ENCODE results near the gene EVC2. TPM values are rescaled to one million over a fixed set of nuclear protein-coding genes. Genes with fewer than 3 reads are reported as not detected.

EVC2 gene
- total RNA-seq, 2 donors from 2014 or later: 9.7 to 11.7 TPM

- WGBS, 2 experiments (ENCODE audit: insufficient coverage in 1 of 2, insufficient read length in 1 of 2): 67 to 74% methylated on average over 4 to 5 of the region's 5 CpGs
- Histone ChIP-seq H3K4me3 (ENCODE audit: low read length) (peak overlapping the region; percentile 78), H3K9me3 (ENCODE audit: control insufficient read depth, low read length) (peaks cover 14% of the 10 kb centered on the region), H3K27me3 (ENCODE audit: control insufficient read depth, insufficient read depth, low read length, poor library complexity, severe bottlenecking) (peaks cover 25% of the 10 kb centered on the region), H3K4me1 (ENCODE audit: control insufficient read depth, insufficient read depth, low read length) (no peaks in the 10 kb centered on the region), H3K36me3 (ENCODE audit: control insufficient read depth, insufficient read depth, low read length) (no peaks in the 10 kb centered on the region), H3K27ac (ENCODE audit: low read depth, low read length) (no peak overlapping the region), H3K9ac (ENCODE audit: extremely low read depth, low read length, poor library complexity, severe bottlenecking) (no peak overlapping the region)
- Mint-ChIP-seq H3K36me3 (ENCODE audit: low read depth) (peaks cover 35% of the 10 kb centered on the region), H3K4me1 (peaks cover 13% of the 10 kb centered on the region), H3K27ac (no peak overlapping the region), H3K27me3 (ENCODE audit: insufficient read depth) (peaks cover 19% of the 10 kb centered on the region), H3K9me3 (peaks cover 23% of the 10 kb centered on the region), H3K4me3 (peak overlapping the region; percentile 64)
- no peak for TF ChIP-seq CTCF (conservative IDR thresholded peaks at IDR 0.05)
- DNase-seq: no peak
These were observed 993 bp downstream of the EVC2 start for GRCh38 chr4:5707366-5707765.

GRCh38 chr4:5706486-5707290 lies 1.7 kb downstream of the EVC2 start:
- Mint-ChIP-seq H3K27ac (no peak overlapping the region), H3K9me3 (peaks cover 23% of the 10 kb centered on the region), H3K27me3 (ENCODE audit: insufficient read depth) (peaks cover 12% of the 10 kb centered on the region), H3K36me3 (ENCODE audit: low read depth) (peaks cover 39% of the 10 kb centered on the region), H3K4me1 (peaks cover 11% of the 10 kb centered on the region), H3K4me3 (peak overlapping the region; percentile 64)
- H3K9ac ChIP-seq (ENCODE audit: extremely low read depth, low read length, poor library complexity, severe bottlenecking): no peak overlapping the region
- peaks cover 18% of the 10 kb centered on the region for H3K27me3 ChIP-seq (ENCODE audit: control insufficient read depth, insufficient read depth, low read length, poor library complexity, severe bottlenecking)
- peaks cover 14% of the 10 kb centered on the region for H3K9me3 ChIP-seq (ENCODE audit: control insufficient read depth, low read length)
- DNase-seq: no peak
- no peaks in the 10 kb centered on the region for H3K4me1 ChIP-seq (ENCODE audit: control insufficient read depth, insufficient read depth, low read length)
- no peak for TF ChIP-seq CTCF (conservative IDR thresholded peaks at IDR 0.05)
- no peak overlapping the region for H3K4me3 ChIP-seq (ENCODE audit: low read length)
- no peaks in the 10 kb centered on the region for H3K36me3 ChIP-seq (ENCODE audit: control insufficient read depth, insufficient read depth, low read length)
- H3K27ac ChIP-seq (ENCODE audit: low read depth, low read length): no peak overlapping the region
- WGBS, 2 experiments (ENCODE audit: insufficient coverage in 1 of 2, insufficient read length in 1 of 2): 85 to 92% methylated on average over 11 of the region's 11 CpGs

GRCh38 chr4:5705647-5706320 lies 2.6 kb downstream of the EVC2 start:
- TF ChIP-seq CTCF (conservative IDR thresholded peaks at IDR 0.05): no peak
- Histone ChIP-seq H3K27me3 (ENCODE audit: control insufficient read depth, insufficient read depth, low read length, poor library complexity, severe bottlenecking) (peaks cover 17% of the 10 kb centered on the region), H3K27ac (ENCODE audit: low read depth, low read length) (no peak overlapping the region), H3K9me3 (ENCODE audit: control insufficient read depth, low read length) (peaks cover 14% of the 10 kb centered on the region), H3K9ac (ENCODE audit: extremely low read depth, low read length, poor library complexity, severe bottlenecking) (no peak overlapping the region), H3K4me3 (ENCODE audit: low read length) (no peak overlapping the region), H3K4me1 (ENCODE audit: control insufficient read depth, insufficient read depth, low read length) (no peaks in the 10 kb centered on the region), H3K36me3 (ENCODE audit: control insufficient read depth, insufficient read depth, low read length) (no peaks in the 10 kb centered on the region)
- Mint-ChIP-seq H3K4me1 (peaks cover 11% of the 10 kb centered on the region), H3K27me3 (ENCODE audit: insufficient read depth) (peaks cover 11% of the 10 kb centered on the region), H3K9me3 (peaks cover 23% of the 10 kb centered on the region), H3K36me3 (ENCODE audit: low read depth) (peaks cover 43% of the 10 kb centered on the region), H3K27ac (no peak overlapping the region), H3K4me3 (no peak overlapping the region)
- DNase-seq: no peak
- WGBS, 2 experiments (ENCODE audit: insufficient coverage in 1 of 2, insufficient read length in 1 of 2): 76 to 92% methylated on average over 3 to 5 of the region's 5 CpGs
